Fibroblast of peridontal ligament (primary cell): ENCODE data around the gene ZNF354C.
A peak's percentile ranks its signal among the peaks of the same experiment; 100 is the strongest.
"Not testable (repeated sequence)": the region's sequence is repeated elsewhere in the genome, so short reads cannot be mapped to it uniquely, and the experiment has no call there.

Experiments
- DNase-seq: peaks from one replicate; pipeline ENCODE4 v3.0.0-alpha.2; 2010; ENCODE audit errors: extremely low read depth

The ZNF354C gene

DNA sequence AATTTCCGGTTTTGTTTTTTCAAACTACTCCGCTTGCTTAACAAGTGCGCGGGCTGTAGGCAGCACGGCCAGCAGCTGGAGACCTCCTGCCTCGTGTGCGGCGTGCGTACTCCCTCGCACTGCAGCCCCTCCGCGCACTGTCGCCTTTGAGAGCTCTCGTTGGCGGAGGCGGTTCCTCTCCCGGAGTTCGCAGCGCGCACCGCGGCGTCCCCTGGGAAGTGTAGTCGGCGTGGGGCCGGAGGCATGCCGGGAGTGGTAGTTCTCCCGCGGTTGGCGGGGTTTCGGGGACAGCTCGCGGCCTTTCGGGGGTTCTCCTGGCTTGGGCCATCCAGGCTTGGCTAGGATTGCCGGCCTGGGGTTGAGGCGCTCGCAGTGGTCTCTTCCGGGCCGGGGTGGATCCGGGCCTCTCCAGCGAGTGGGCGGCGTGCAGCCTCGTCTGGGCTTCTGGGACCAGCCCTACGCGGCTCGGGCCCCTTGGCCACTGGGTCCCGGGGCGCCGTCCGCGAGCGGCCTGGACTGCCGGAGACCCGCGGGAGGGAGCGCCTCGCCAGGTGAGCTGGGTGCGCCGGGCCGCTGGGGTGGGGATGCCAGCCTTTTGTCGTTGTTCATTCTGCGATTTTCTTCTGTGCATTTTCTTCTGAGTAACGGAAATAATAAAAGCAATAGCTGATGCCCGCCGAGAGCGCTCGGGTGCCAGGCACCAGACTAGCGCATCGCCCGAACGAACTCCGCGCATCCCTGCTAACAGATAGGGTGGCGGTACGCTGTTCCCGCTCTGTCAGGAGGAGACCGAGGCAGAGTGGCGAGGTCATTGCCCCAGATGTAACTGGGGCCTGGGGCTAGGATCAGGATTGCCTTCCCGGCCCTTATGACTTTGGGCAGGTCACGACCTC, at the start of gene ZNF354C:
ZNF354C (plus strand) TSS at position 258 of the 893 bp plus-strand sequence. CDS start 1,696 bp downstream, outside the sequence.
- peak; percentile 84 for DNase-seq

DNA sequence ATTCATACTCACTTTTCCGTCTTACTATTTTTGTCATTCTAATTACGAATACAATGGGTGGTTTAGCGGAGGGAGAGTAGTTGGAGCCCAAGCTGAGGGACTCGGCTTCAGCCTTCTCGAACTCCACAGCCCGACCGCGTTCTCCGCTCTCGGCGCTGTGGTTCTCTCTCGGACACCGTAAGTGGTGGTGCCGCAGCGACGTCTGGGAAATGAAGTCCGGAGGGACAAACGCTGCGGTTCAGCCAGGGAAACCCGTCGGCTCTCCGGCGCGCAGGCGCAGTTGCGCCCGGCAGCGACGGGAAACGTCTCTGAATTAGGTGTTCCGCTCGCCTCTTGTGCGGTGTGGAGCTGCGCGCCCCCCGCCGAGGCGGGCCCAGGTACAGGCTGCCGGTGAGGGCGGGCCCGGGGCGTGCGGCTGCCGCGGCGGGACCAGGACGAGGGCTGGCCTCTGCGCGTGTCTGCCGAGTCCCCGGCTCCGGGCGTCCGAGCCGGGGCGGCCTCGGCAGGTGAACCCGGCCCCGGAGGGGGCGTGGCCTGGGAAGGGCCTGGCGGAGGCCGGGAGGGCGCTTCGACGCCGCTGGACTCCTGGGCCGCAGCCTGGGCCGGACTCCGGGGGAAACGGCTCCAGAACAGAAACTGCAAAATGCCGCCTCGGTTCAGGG, 36.5 kb upstream of the ZNF354C start, which contains the start of gene ZNF879:
ZNF879 (plus strand) TSS at position 277 of the 662 bp plus-strand sequence. CDS start 1,201 bp downstream, outside the sequence.
- peak; percentile 94 for DNase-seq

DNA sequence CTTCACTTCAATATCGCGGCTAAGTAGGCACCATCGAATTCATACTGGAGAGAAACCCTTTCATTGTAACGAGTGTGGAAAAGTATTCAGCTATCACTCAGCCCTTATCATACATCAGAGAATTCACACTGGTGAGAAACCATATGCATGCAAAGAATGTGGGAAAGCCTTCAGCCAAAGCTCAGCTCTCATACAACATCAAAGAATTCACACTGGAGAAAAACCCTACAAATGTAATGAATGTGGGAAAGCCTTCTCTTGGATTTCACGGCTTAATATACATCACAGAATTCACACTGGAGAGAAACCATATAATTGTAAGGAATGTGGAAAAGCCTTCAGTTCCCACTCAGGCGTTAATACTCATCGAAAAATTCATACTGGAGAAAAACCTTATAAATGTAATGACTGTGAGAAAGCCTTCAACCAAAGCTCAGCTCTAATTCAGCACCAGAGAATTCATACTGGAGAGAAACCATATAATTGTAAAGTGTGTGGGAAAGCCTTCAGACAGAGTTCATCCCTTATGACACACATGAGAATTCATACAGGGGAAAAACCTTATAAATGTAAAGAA, 27.1 kb upstream of the ZNF354C start:
- no peak for DNase-seq

DNA sequence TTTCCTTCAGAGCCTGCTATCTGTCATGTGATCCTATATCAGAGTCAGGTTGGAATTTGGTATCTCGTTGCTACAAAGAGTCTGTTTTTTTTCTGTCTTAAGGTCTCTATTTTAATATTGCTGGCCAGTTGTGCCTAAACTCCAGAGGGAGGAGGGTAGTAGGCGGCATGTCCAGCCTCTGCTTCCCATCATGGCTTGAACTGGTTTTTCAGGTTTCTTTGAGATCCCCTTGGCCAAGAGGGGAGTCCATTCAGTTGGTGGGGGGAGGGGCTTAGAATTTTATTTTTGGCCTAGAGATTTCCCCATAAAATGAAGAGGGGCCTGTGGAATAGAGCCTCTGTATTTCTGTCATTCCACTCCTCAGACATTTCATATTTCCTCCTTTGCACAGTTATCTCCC, 15.4 kb upstream of the ZNF354C start:
- no peak for DNase-seq

DNA sequence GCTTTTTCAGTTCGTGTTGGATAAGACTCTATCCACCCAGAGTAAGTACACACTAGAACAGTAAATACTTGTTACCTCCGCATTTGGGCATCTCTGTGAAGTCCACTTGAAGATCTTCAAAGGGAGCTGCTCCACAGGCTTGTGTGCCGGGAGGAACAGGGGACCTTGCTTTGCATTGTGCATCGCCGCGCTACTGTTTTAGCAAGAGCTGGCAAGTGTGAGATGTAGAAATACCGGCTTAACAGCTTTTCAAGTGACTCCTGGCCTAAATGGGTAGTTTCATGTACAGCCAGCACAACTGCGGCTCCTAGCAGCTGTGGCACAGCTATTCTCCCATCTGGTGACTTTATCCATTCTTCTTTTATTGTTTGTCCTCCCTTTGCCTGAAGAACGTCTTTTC, 8.4 kb upstream of the ZNF354C start:
- no peak for DNase-seq

DNA sequence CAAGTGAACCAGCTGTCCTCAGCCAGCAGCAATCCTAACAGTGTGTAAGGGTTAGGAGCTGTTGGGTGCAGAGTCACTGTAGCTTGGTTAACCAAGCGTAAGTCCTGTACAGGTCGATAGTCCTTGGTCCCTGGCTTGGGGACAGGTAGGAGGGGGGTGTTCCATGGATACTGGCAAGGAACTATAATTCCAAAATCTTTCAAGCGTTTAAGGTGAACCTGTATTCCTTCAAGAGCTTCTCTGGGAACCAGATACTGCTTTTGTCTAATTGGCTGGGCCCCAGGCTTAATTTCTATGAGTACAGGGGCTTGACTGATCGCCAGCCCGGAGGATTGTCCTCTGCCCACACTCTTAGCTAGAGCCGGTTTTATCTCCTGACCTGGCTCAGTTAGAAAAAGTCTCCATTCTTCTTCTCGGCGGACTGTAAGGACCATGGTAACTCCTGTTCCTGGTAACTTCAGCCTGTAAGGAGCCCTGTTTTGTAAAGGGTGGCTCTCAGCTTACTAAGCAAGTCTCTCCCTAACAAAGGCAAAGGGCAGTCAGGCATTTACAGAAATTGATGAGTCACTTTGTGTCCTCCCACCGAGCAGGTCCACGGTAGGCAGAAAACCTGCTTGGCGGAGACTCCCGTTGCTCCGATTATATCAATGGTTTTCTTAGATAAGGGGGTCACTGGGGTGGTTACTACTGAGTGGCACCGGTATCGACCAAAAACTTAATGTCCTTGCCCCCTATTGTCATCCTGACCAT, 6.0 kb upstream of the ZNF354C start:
- no peak for DNase-seq

DNA sequence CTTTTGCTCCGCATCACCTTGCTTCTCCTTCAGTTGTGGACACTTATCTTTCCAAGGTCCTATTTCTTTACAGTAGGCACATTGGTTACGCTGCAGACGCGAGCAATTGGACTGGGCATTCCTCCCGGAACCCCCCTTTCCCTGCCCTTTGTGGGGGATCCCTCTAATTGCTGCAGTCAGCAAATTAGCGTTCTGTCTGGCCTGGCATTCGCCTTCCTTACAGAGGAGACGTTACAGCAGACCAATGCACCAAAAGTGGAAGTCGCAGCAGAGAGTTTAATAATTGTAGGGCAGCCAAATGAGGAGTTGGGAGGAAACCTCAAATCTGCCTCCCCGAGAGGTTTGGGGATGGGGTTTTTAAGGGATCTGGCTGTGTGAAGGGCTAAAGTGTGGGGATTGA, 5.3 kb upstream of the ZNF354C start:
- no peak for DNase-seq

DNA sequence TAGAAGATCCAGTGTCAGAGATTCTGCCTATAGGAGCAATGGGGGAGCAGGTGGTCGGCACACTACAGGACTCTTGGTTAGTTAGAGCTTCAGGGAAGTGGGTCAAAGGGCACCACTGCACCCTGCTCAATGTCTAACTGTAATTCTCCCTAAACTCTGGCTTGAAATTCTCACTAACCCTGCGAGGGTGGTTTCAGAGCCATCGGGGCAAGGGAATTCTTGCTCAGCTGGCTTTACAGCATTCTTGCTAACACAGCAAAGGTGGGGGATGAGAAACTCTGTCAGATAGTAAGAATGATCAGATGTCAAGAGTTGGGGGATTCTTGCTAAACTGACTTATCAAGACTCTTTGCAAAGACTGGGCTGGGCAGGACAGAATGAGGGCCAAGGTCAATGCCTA, 4.7 kb upstream of the ZNF354C start:
- DNase-seq = no peak

DNA sequence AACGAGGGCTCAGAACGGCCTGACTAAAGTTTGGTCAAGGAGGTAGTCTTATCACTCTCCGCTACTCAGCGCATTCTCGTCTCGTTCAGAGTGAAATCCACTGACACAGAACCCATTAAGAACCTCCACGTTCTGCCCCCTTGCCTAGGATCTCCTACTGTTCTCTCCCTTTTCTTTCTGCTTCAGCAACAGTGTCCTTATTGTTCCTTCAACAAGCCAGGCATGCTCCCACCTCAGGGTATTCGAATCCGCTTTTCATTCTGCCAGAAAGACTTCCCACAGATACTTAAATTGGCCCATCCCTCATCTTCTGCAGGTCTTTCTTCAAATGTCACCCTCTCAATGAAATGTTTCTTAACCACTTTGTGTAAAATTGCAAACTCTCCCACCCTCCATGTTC, 4.3 kb upstream of the ZNF354C start:
- no peak for DNase-seq

DNA sequence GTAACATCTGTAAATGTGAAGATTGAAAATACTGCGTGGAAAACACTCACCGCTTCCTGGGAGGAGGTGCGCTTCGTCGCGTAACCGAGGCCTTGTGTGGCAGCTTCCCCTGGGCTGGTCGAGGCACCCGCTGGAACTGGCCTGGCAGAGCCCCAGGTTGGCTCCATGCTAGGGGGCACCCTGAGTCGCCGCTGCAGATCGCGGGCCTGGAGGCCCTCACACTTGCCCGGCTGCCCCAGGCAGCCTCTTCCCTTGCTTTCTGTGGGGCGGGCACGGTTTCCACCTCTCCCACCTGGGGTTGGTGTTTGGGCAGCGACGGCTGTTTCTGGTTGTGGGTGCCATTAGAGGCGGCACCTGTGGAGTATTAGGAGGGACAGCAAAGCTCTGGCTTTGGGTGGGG, 852 bp downstream of the ZNF354C start:
- no peak for DNase-seq

DNA sequence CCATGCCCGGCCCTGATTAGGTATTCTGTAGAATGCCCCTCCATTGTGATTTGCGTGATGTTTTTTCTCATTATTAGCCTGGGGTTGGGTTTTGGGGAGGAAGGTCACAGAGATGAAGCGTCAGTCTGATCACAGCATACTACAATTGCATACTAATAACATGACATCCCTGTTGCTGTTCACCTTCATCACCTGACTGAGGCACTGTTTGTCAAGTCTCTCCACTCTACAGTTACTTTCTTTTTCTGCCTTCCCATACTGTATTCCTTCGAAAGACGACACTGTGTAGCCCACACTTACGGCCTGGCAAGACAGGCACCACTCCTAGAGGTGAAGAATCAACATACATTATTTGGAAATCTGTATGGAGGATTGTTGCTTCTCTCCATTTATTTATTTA, 5.5 kb downstream of the ZNF354C start:
- DNase-seq = no peak

DNA sequence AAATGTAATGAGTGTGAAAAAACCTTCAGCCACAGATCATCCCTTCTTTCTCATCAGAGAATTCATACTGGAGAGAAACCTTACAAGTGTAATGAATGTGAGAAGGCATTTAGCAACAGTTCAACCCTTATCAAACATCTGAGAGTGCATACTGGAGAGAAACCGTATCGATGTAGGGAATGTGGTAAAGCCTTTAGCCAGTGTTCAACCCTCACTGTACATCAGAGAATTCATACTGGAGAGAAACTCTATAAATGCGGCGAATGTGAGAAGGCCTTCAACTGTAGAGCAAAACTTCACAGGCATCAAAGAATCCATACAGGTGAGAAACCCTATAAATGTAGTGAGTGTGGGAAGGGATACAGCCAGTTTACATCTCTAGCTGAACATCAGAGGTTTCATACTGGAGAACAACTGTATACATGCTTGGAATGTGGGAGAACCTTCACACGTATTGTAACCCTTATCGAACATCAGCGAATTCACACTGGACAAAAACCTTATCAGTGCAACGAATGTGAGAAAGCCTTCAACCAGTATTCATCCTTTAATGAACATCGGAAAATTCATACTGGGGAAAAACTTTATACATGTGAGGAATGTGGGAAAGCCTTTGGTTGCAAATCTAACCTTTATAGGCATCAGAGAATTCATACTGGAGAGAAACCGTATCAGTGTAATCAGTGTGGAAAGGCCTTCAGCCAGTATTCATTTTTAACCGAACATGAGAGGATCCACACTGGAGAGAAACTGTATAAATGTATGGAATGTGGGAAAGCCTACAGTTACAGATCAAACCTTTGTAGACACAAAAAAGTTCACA, 19.2 kb downstream of the ZNF354C start:
- no peak for DNase-seq

DNA sequence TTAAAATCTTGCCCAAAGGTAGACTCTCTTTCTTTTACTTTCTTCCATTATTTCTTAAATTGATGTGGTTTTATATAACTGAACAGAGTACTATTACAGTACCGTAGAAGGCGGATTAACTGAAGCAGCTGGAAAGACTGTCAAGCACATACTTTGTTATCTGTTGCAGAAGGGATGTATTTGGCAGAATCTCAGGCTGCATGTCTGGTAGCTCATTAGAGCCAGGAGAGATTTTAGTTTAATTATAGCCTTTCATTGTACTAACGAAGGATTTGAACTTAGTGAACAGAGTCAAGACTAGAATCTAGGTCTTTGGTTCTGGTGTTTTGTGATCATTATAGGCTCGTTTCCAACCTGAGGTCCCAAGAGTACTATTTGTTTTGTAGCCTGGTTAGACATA, 20.6 kb downstream of the ZNF354C start:
- no peak for DNase-seq

DNA sequence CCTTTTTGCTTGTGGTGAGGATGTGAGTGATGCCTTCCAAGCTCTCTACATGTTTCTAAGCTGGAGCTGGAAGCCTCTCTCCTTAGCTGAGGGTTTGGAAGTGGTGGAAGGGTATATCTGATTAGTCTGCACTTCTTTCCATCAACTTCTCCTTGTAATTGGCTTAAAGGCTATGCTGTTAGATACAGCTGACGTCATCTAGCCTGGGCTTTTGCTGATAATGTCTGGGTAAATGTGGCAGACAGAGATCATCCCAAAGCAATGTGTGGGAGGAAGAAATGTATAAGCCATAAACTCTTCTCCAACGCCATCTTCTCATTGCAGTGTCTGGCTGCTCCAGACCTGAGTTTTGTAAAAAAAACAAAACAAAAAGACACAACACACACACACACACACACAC, 29.3 kb downstream of the ZNF354C start:
- DNase-seq = no peak

DNA sequence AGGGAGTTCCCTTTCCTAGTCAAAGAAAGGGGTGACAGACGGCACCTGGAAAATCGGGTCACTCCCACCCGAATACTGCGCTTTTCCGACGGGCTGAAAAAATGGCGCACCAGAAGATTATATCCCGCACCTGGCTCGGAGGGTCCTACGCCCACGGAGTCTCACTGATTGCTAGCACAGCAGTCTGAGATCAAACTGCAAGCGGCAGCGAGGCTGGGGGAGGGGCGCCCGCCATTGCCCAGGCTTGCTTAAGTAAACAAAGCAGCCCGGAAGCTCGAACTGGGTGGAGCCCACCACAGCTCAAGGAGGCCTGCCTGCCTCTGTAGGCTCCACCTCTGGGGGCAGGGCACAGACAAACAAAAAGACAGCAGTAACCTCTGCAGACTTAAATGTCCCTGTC, 41.1 kb downstream of the ZNF354C start:
- not testable (repeated sequence) for DNase-seq

DNA sequence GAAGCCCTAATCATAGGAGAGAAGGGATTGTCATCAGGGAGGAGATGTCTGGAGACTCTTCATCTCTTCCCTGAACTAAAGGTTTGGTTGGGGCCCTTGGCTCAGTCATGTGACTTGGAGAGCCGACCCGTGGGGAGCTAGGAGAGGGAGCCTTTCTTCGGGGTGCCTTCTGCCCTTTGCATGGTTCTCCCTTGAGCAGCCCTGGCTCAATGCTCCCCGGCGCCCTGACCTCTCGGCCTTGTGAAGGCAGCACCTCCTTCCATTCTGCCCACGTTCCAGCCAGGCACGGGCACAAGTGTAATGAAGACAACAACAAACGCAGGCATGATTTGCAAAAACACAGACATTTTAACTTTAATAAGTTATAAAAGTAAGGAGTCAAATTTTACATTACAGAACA, 50.4 kb downstream of the ZNF354C start:
- DNase-seq = no peak

DNA sequence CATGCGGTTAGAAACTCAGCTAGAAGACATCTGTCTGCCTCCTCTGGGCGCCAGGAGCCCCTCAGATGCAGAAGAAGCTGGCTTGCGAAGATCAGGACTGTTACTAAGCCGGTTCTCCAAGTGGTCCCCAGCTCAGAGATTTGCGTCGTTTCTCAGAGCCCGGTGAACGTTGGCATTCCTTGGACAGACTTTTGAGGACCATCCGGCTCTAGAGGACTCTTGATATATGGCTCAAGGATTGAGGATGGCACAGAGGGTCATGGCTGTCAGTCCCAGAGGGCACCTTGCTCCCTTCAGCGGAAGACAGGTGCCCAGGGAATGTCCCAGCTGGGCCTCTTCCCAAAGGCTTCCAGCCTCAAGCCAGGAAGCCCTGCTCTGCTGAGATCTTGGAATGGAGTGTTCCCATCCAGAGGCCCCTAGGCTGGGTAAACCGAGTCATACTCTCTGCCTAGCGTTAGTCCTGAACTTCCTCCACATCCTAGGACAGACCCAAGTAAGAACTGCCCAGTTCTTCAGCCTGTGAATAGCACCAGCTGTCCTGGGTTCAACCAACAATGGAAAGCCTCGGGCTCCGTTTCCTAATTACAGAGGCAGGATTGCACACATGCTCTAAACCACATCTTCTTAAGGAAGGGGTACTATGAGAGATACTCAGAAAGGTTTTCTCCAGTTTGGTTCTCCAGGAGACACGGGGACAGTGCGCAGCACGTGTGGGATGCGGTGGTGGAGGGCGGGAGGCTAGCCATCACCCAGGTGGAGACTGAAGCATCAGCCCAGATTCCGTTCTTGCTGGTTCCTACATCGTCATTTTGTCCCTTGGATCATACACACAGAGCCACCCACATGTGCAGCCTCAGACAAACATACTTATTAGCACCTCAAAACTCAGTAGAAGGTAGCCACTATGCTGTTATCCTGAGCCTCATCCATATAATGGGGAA, 51.4 kb downstream of the ZNF354C start:
- no peak for DNase-seq

DNA sequence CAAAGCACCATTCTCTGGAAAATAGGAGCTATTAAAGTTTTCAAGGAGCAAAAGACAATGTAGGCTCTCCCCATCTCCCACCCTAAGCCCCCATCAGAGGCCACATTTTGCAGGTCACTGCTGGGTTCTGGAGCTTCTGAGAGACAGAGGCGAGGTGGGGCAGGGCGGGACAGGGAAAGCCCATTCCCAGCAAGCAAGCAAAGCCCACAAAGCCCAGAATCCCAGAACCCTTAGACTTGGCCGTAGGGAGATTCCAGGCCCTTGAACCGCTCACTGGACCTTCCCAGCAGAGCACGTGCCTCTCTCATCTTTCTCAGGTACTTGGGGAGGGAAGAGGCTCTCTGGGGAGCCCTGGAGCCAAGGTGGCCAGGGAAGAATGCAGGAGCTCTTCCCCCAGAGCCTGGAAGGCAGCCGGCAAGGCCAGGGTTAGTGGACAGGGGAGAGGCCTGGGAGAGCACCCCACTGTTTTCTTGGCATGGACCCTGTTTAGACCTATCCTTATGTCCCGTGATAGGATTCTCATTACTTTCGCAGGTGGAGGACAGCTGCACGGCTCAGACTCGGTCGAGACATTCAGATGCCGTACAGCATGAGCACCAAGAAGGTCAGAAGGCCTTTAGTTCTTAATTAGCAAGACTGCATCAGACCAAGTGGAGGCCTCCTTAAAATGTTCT, 52.4 kb downstream of the ZNF354C start:
- DNase-seq = no peak

DNA sequence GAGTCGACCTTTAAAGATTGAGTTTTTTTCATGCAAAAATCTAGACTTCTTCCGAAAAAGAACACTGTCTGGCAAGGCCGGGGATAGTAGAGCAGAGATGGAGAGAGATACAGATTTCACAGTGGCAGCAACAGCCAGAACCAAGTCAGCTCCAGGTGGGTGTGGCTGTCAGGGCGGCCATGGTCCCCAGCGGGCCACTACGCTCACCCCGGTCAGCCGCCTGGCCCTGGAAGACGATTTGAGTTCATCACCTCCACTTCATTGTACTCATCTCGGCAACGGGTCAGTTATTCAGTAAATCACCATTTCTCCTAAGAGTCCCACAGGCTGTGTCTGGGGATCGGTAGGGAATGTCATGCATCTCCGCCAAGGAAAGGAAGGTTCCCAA, 53.0 kb downstream of the ZNF354C start:
- no peak for DNase-seq
